ENCODE data around the gene SPTBN5.

Gene SPTBN5

GRCh38 chr15:41876007-41876406, 17.8 kb downstream of the SPTBN5 start:
- Histone ChIP-seq H3K9me3 (ENCODE audit: insufficient read depth, low read depth, low read length) (no peaks in the 10 kb centered on the region), H3K4me2 (ENCODE audit: low read depth, low read length, poor library complexity, severe bottlenecking) (no peak overlapping the region), H3K9ac (ENCODE audit: low read depth, low read length, poor library complexity, severe bottlenecking) (no peak overlapping the region), H3F3A (ENCODE audit: low read depth) (no peaks in the 10 kb centered on the region), H2AFZ (ENCODE audit: low read length) (no peak overlapping the region), H3K4me3 (ENCODE audit: low read length, poor library complexity, severe bottlenecking) (no peak overlapping the region), H4K20me1 (ENCODE audit: insufficient read depth, low read length, poor library complexity, severe bottlenecking) (no peaks in the 10 kb centered on the region), H3K4me1 (ENCODE audit: insufficient read depth, low read length, poor library complexity, severe bottlenecking) (no peaks in the 10 kb centered on the region), H3K27me3 (ENCODE audit: insufficient read depth, low read length, poor library complexity, severe bottlenecking) (no peaks in the 10 kb centered on the region), H3K9me2 (replicated peaks; ENCODE audit: low read depth, low read length) (no peaks in the 10 kb centered on the region), H3K79me2 (ENCODE audit: insufficient read depth, low read length) (no peaks in the 10 kb centered on the region), H3K36me3 (ENCODE audit: insufficient read depth, low read length) (no peaks in the 10 kb centered on the region)
- TF ChIP-seq CTCF (conservative IDR thresholded peaks at IDR 0.05; ENCODE audit: low read length): no peak
- no peak for TF ChIP-seq EZH2phosphoT487 (IDR thresholded peaks at IDR 0.05; ENCODE audit: borderline replicate concordance)

GRCh38 chr15:41874736-41875135, 19.1 kb downstream of the SPTBN5 start:
- Histone ChIP-seq H3K4me3 (ENCODE audit: low read length, poor library complexity, severe bottlenecking) (no peak overlapping the region), H2AFZ (ENCODE audit: low read length) (no peak overlapping the region), H3K27me3 (ENCODE audit: insufficient read depth, low read length, poor library complexity, severe bottlenecking) (no peaks in the 10 kb centered on the region), H3K36me3 (ENCODE audit: insufficient read depth, low read length) (no peaks in the 10 kb centered on the region), H3K9ac (ENCODE audit: low read depth, low read length, poor library complexity, severe bottlenecking) (no peak overlapping the region), H3F3A (ENCODE audit: low read depth) (no peaks in the 10 kb centered on the region), H3K9me2 (replicated peaks; ENCODE audit: low read depth, low read length) (no peaks in the 10 kb centered on the region), H3K4me1 (ENCODE audit: insufficient read depth, low read length, poor library complexity, severe bottlenecking) (no peaks in the 10 kb centered on the region), H3K4me2 (ENCODE audit: low read depth, low read length, poor library complexity, severe bottlenecking) (no peak overlapping the region), H4K20me1 (ENCODE audit: insufficient read depth, low read length, poor library complexity, severe bottlenecking) (no peaks in the 10 kb centered on the region), H3K79me2 (ENCODE audit: insufficient read depth, low read length) (no peaks in the 10 kb centered on the region), H3K9me3 (ENCODE audit: insufficient read depth, low read depth, low read length) (no peaks in the 10 kb centered on the region)
- TF ChIP-seq EZH2phosphoT487 (IDR thresholded peaks at IDR 0.05; ENCODE audit: borderline replicate concordance) (no peak), CTCF (conservative IDR thresholded peaks at IDR 0.05; ENCODE audit: low read length) (no peak)

GRCh38 chr15:41873711-41874110, 20.1 kb downstream of the SPTBN5 start:
- Histone ChIP-seq H3K9ac (ENCODE audit: low read depth, low read length, poor library complexity, severe bottlenecking) (no peak overlapping the region), H3F3A (ENCODE audit: low read depth) (no peaks in the 10 kb centered on the region), H4K20me1 (ENCODE audit: insufficient read depth, low read length, poor library complexity, severe bottlenecking) (no peaks in the 10 kb centered on the region), H2AFZ (ENCODE audit: low read length) (no peak overlapping the region), H3K27me3 (ENCODE audit: insufficient read depth, low read length, poor library complexity, severe bottlenecking) (no peaks in the 10 kb centered on the region), H3K4me3 (ENCODE audit: low read length, poor library complexity, severe bottlenecking) (no peak overlapping the region), H3K4me2 (ENCODE audit: low read depth, low read length, poor library complexity, severe bottlenecking) (no peak overlapping the region), H3K4me1 (ENCODE audit: insufficient read depth, low read length, poor library complexity, severe bottlenecking) (no peaks in the 10 kb centered on the region), H3K36me3 (ENCODE audit: insufficient read depth, low read length) (no peaks in the 10 kb centered on the region), H3K79me2 (ENCODE audit: insufficient read depth, low read length) (no peaks in the 10 kb centered on the region), H3K9me2 (replicated peaks; ENCODE audit: low read depth, low read length) (no peaks in the 10 kb centered on the region), H3K9me3 (ENCODE audit: insufficient read depth, low read depth, low read length) (no peaks in the 10 kb centered on the region)
- TF ChIP-seq EZH2phosphoT487 (IDR thresholded peaks at IDR 0.05; ENCODE audit: borderline replicate concordance) (no peak), CTCF (conservative IDR thresholded peaks at IDR 0.05; ENCODE audit: low read length) (no peak)

All from Loucy (cell line).